DND-41 (cell line): ENCODE measurements around the gene PTGFRN.

Experiments used
- CTCF ChIP-seq: IDR thresholded peaks from 2 replicates; pipeline ENCODE4 v1.5.1; 2012; ENCODE audit warnings: borderline replicate concordance, low read length, moderate library complexity, mild to moderate bottlenecking; ENCODE audit not compliant: poor library complexity, severe bottlenecking; ENCODE audit errors: extremely low read depth
- EZH2 ChIP-seq: IDR thresholded peaks from 3 replicates; pipeline ENCODE4 v1.6.1; 2012; ENCODE audit warnings: borderline replicate concordance, low read depth, mild to moderate bottlenecking, moderate library complexity, low read length, inconsistent platforms; ENCODE audit not compliant: severe bottlenecking

DNA sequence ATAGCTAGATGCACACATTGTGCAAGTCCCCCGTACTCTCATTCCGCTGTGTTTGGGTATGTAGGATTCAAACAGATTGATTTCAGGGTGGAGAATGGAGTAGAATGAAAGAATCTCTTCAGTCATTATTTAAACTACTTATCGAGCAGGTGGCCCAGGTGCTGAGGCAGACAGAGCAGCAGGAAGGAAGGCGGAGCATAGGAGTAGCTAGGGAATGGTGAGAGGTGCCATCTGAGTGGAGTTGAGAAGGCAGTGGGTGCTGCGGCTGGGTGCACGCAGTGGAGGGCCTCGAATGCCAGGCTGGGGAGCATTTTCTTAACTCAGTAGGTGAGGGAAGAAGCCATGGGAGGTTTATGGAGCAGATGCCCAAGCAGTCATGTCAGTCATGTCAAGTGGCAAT lies 46.7 kb downstream of the PTGFRN start:
- TF ChIP-seq CTCF: no peak
- no peak for TF ChIP-seq EZH2
